GM12873 (cell line): ENCODE measurements around the gene ALG12.

ENCODE experiments used
- TF ChIP-seq, protein P1 (sequence below): IDR thresholded peaks from 2 replicates; pipeline ENCODE4 v1.5.1; 2012; ENCODE audit warnings: low read depth, mild to moderate bottlenecking, moderate library complexity, low read length, control low read depth; ENCODE audit not compliant: insufficient read depth; ENCODE audit errors: missing control alignments

ALG12 gene

DNA sequence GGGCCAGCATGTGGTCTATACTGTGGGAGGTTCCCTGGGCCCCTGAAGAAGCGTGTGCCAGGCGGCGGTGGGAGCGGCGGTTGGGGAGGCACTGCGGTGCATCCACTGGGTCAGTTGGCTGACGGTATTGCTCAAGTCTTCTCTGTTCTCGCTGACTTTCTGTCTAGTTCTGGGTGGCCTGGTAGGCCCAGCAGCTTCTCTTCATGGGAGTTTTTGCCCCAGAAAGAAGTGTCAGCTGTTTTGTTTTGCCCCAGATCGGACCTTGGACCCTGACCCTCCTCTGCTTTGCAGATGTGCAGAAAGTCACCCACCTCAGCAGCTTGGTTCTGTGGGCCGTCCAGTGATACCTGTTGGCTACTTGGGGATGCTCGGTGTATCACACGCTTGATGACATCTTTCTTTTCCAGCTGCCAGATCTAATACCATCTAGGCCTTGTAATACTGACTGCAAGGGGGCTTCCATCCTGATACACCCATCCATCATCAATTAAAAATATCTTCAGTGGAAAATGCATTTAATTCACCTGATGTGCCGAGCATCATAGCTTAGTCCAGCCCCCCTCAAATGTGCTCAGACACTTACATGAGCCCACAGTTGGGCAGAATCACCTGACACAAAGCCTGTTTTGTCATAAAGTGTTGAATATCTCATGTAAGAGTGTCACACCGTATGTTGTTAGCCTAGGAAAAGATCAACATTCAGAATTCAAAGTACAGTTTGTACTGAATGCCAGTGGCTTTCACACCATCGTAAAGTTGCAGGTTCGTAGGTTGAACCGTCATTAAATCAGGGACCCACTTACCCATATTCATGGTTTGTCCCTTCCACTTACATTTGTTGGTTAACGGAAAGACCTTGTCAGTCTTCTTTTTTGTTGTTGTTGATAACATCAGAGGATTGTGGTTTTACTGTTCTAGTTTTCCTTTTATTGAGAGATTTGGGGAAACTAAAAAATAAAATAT, 50.7 kb downstream of the ALG12 start:
- TF ChIP-seq, protein P1, sequence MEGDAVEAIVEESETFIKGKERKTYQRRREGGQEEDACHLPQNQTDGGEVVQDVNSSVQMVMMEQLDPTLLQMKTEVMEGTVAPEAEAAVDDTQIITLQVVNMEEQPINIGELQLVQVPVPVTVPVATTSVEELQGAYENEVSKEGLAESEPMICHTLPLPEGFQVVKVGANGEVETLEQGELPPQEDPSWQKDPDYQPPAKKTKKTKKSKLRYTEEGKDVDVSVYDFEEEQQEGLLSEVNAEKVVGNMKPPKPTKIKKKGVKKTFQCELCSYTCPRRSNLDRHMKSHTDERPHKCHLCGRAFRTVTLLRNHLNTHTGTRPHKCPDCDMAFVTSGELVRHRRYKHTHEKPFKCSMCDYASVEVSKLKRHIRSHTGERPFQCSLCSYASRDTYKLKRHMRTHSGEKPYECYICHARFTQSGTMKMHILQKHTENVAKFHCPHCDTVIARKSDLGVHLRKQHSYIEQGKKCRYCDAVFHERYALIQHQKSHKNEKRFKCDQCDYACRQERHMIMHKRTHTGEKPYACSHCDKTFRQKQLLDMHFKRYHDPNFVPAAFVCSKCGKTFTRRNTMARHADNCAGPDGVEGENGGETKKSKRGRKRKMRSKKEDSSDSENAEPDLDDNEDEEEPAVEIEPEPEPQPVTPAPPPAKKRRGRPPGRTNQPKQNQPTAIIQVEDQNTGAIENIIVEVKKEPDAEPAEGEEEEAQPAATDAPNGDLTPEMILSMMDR: no peak

DNA sequence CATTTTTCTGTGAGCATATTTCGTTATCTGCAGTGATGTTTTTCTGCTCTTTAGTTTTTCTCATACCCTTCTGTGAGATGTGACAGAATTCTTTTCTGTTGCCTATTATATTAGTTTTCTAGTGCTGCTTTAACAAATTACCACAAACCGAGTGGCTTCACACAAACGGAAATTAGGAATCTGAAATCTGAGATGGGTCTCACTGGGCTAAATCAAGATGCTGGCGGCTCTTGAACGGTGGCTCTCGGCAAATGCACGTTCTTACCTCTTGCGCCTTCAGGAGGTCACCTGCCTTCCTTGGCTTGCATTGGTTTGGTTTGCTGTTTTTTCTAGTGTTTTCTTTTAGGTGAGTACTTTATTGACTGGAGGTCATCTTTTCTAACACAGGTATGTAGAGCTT, 51.6 kb downstream of the ALG12 start:
- TF ChIP-seq, protein P1: no peak

DNA sequence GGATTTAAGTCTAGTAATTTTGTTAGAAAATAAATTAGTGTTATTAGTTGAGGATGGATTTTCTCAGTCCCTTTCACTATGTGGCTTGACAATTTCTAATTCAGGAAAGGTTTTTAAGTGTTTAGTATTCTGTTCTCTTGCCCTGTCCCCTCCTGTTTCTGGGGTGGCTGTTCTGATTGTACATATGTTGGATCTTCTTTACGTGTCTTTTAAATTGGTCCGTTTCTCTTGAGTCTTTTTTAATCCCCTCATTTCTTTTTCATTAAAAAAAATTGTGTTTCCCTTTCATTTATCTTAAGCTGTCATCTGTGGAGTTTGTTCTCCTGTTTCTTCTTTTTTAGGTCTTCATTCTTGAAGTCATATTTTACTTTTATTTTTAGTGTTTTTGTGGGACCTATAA, 52.1 kb downstream of the ALG12 start:
- TF ChIP-seq, protein P1: no peak

DNA sequence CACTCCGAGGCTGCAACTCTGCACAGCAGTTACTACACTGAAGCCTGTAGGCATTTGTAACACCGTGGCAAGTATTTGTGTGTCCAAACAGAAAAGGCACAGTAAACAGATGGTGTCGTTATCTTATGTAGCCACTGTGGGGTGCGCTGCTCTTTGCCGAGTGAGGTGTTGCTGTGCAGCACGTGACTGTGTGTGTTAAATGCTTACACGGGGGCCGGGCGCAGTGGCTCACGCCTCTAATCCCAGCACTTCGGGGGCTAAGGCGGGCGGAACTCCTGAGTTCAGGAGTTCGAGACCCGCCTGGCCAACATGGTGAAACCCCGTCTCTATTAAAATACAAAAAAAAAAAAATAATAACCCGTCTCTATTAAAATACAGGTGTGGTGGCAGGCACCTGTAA, 53.1 kb downstream of the ALG12 start:
- TF ChIP-seq, protein P1: no peak

DNA sequence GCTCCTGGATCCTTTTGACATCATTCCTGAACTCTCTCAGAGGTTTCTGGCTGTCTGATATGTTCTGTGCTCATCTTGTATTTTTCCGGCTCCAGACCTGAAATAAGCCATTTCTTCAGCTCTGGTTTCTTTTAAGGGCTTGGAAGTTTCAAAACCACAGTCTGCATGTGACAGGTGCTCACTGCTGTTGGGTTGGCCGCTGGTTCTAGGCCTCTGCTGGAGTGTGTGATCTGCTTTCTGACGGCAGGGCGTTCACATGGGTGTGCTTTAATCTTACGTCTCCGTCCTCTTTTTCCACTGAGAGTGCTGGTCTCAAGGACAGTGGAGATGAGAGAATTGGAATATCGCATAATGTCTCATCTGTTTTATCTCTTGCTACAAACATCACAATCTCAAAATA, 54.3 kb downstream of the ALG12 start:
- TF ChIP-seq, protein P1: no peak

DNA sequence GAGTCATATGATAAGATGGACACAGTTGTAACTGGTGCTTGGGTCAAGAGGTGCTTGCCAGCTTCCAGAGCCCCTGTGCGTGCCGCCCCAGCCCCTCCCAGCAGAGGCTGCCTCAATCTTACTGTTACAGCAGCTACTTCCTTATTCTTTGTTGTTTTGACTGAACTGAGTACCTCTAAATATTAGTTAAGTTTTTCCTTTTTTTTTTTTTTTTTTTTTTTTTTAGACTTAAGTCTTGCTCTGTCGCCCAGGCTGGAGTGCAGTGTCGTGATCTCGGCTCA, 55.8 kb downstream of the ALG12 start:
- TF ChIP-seq, protein P1: no peak

DNA sequence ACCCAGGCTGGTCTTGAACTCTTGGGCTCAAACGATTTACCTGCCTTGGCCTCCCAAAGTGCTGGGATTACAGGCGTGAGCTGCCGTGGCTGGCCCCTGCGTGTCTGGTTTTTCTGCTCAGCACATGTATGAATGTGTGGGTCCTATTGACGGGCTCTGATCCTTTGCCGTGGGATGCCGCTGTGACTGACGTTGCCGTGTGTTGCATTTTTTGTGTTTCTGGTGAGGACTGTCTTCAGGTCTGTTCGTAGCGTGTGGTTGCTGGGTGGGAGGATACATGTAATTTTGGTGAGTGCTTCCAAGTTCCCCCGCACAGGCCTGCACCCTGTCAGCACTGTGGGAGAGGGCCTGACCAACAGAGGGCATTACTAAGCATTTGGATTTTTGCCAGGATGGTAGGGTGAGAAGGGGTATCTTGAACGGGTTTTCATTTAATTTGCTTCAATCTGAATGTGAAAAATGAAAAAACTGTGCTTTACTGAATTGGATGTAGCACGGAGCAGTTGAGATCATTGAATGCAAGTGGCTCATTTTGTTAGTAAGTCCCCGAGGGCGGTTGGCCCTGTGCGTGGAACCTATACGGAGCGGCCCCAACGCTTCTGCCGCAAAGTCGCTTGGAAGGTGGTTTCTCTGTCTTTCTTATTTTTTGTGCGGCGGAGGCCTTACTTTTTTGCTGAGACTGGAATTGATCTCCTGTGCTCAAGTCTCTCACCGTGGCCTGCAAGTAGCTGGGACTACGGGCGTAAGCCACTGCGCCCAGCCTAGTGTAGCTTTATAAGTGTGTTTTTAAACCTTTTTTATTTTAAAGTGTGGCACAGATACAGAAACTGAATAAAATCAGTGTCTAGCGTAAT, 56.4 kb downstream of the ALG12 start:
- TF ChIP-seq, protein P1: no peak
